HL-60 (cell line): Measurements from ENCODE around the gene EYS.

ENCODE experiments used
- CTCF ChIP-seq: IDR thresholded peaks from one replicate; pipeline ENCODE4 v1.5.1; 2011; ENCODE audit warnings: low read length, control low read depth, inconsistent platforms; ENCODE audit not compliant: insufficient read depth
- GABPA ChIP-seq: IDR thresholded peaks from 2 replicates; pipeline ENCODE4 v1.6.1; 2012; ENCODE audit warnings: low read depth
- POLR2AphosphoS5 ChIP-seq: IDR thresholded peaks from 2 replicates; pipeline ENCODE4 v1.6.1; 2012; ENCODE audit warnings: low read depth
- REST ChIP-seq: IDR thresholded peaks from 2 replicates; pipeline ENCODE4 v1.6.1; 2012; ENCODE audit warnings: low read depth; ENCODE audit not compliant: insufficient replicate concordance

GRCh38 chr6:65537600-65537999, 169.4 kb downstream of the EYS start:
- TF ChIP-seq CTCF (no peak), POLR2AphosphoS5 (no peak), REST (no peak), GABPA (no peak)
